ENCODE data around the gene SYN1. TPM values are rescaled to one million over a fixed set of nuclear protein-coding genes. Genes with fewer than 3 reads are reported as not detected.

Gene SYN1
- total RNA-seq, result under 0.01 and 0.20 TPM in 2 replicates

GRCh38 chrX:47619486-47620302, at the start of gene SYN1:
TSS of gene SYN1 (minus strand) at chrX:47619857. CDS start at chrX:47619728, 129 bp downstream.

GRCh38 chrX:47658684-47659420, 39.2 kb upstream of the SYN1 start, which contains the start of gene UXT:
TSS of gene UXT (minus strand) at chrX:47659180. CDS start at chrX:47658927, 253 bp downstream.

GRCh38 chrX:47650164-47651042, 30.7 kb upstream of the SYN1 start, which contains the start of gene ELK1:
TSS of gene ELK1 (minus strand) at chrX:47650563. CDS start at chrX:47641441, 9,122 bp downstream.

GRCh38 chrX:47629419-47630200, 10.0 kb upstream of the SYN1 start, which contains the start of gene CFP:
TSS of gene CFP (minus strand) at chrX:47629930. CDS start at chrX:47629844, 86 bp downstream.

GRCh38 chrX:47581731-47582647, 37.7 kb downstream of the SYN1 start, which contains the start of gene TIMP1:
TSS of gene TIMP1 (plus strand) at chrX:47582436. CDS start at chrX:47583416, 980 bp downstream.

GRCh38 chrX:47560934-47561658, 58.6 kb downstream of the SYN1 start, which contains the start of gene ARAF:
TSS of gene ARAF (plus strand) at chrX:47561205. CDS start at chrX:47562968, 1,763 bp downstream.

Small RNAs within 50 kb of the gene (small RNA-seq; reads per million reads assigned to genes)
- not detected for gene MIR4769

Other genes with a start within 250 kb of the SYN1 start
- not detected in 2 replicates for gene ZNF157, start 249.3 kb downstream of the SYN1 start, total RNA-seq
- gene ZNF41, start 136.6 kb downstream of the SYN1 start, total RNA-seq, result 5.9 and 8.8 TPM in 2 replicates
- 17.6 and 18.0 TPM in 2 replicates for gene ARAF, start 58.7 kb downstream of the SYN1 start, total RNA-seq
- 595 and 1,438 TPM in 2 replicates for gene TIMP1, start 37.4 kb downstream of the SYN1 start, total RNA-seq
- gene CFP, start 10.1 kb upstream of the SYN1 start, total RNA-seq, result 0.37 and 0.39 TPM in 2 replicates
- gene ELK1, start 30.7 kb upstream of the SYN1 start, total RNA-seq, result 23.9 and 31.5 TPM in 2 replicates
- gene UXT, start 39.3 kb upstream of the SYN1 start, total RNA-seq, result 79.4 and 143 TPM in 2 replicates
- gene ZNF81, start 217.0 kb upstream of the SYN1 start, total RNA-seq, result 4.0 and 5.9 TPM in 2 replicates